A549 (cell line): ENCODE measurements around the gene AKNAD1. TPM values are rescaled to one million over a fixed set of nuclear protein-coding genes. Genes with fewer than 3 reads are reported as not detected.

Experiments
- ATAC-seq, 2 experiments: fragments of 200-7000 bp in 1 of 2; fragments of >200 bp in 1 of 2; cut with Nextera tagmentation in 1 of 2; cut with Tn5 transposase in 1 of 2; 3 replicates each; pipeline versions ENCODE4 v1.8.0 to v1.9.1; 2018 to 2020; ENCODE audit warnings: mild to moderate bottlenecking in 1 of 2, moderate library complexity in 1 of 2
- CTCF ChIA-PET: fragments of 300-600 bp; sonication (Branson Sonifier 250); formaldehyde crosslinking; extraction: SDS; loops from one replicate; lab custom pipeline; 2021; ENCODE audit warnings: antibody characterized with exemption, inconsistent platforms; lab: Yijun Ruan, JAX
- POLR2A ChIA-PET: fragments of 350-600 bp; formaldehyde crosslinking; extraction: SDS; loops from one replicate; lab custom pipeline; 2021; ENCODE audit warnings: antibody characterized with exemption, inconsistent platforms; lab: Yijun Ruan, JAX
- DNase-seq, 2 experiments: peaks; one replicate each; pipeline versions ENCODE4 v3.0.0 to v3.0.0-alpha.2; 2011 to 2016; ENCODE audit warnings: low read depth in 1 of 2, low spot score in 1 of 2
- FAIRE-seq: peaks from 2 replicates; lab custom pipeline; 2011; peaks lifted over from hg19 to GRCh38; lab: Jason Lieb, UNC
- H3K27ac ChIP-seq, 2 experiments: fragments of >200 bp; sonication (Bioruptor Twin); formaldehyde crosslinking; 3 replicates each; pipeline ENCODE4 v1.5.1; 2016 to 2017
- H3K4me1 ChIP-seq: fragments of >200 bp; sonication (Bioruptor Twin); formaldehyde crosslinking; 3 replicates; pipeline ENCODE4 v1.6.1; 2016
- H3K4me2 ChIP-seq: fragments of >200 bp; sonication (Bioruptor Twin); formaldehyde crosslinking; 3 replicates; pipeline ENCODE4 v1.6.1; 2016
- H3K4me3 ChIP-seq: fragments of >200 bp; sonication (Bioruptor Twin); formaldehyde crosslinking; 3 replicates; pipeline ENCODE4 v1.5.1; 2016
- H3K9me3 ChIP-seq: fragments of >200 bp; sonication (Bioruptor Twin); formaldehyde crosslinking; 3 replicates; pipeline ENCODE4 v1.6.1; 2016
- BCL3 ChIP-seq: fragments of >200 bp; sonication (Bioruptor Twin); formaldehyde crosslinking; IDR thresholded peaks from 3 replicates; pipeline ENCODE4 v1.6.1; 2016
- BHLHE40 ChIP-seq: IDR thresholded peaks from 2 replicates; pipeline ENCODE4 v1.6.1; 2012; ENCODE audit warnings: low read depth, low read length, inconsistent platforms
- EP300 ChIP-seq, 2 experiments: fragments of >200 bp; sonication (Bioruptor Twin); formaldehyde crosslinking; IDR thresholded peaks; 2 replicates in 1 of 2; 3 replicates in 1 of 2; pipeline ENCODE4 v1.6.1; 2016 to 2017
- FOSL2 ChIP-seq, 2 experiments: fragments of 450-650 bp in 1 of 2; fragments of >200 bp in 1 of 2; sonication (Bioruptor Twin) in 1 of 2; formaldehyde crosslinking; IDR thresholded peaks; 2 replicates each; pipeline versions ENCODE4 v1.5.0 to v1.6.1; 2016 to 2020; ENCODE audit warnings: mild to moderate bottlenecking in 1 of 2, moderate library complexity in 1 of 2
- HOXB13 ChIP-seq: fragments of 250-450 bp; sonication (Bioruptor Pico); IDR thresholded peaks from 2 replicates; pipeline ENCODE4 v1.5.0; 2020; ENCODE audit warnings: low read depth, mild to moderate bottlenecking, moderate library complexity
- JUN ChIP-seq, 2 experiments: fragments of >200 bp; sonication (Bioruptor Twin); formaldehyde crosslinking; IDR thresholded peaks; 2 replicates in 1 of 2; 3 replicates in 1 of 2; pipeline ENCODE4 v1.6.1; 2016 to 2017
- KDM1A ChIP-seq: fragments of 200-600 bp; sonication (generic); IDR thresholded peaks from 2 replicates; pipeline ENCODE4 v1.6.1; 2016; ENCODE audit warnings: low read depth, mild to moderate bottlenecking
- NR3C1 ChIP-seq: fragments of >200 bp; sonication (Bioruptor Twin); formaldehyde crosslinking; IDR thresholded peaks from 3 replicates; pipeline ENCODE4 v1.6.1; 2017
- PBX3 ChIP-seq: IDR thresholded peaks from 2 replicates; pipeline ENCODE4 v1.6.1; 2012
- PHF8 ChIP-seq: fragments of 200-600 bp; sonication (generic); IDR thresholded peaks from 2 replicates; pipeline ENCODE4 v1.6.1; 2016; ENCODE audit warnings: low read depth, mild to moderate bottlenecking, antibody characterized with exemption, moderate library complexity, borderline replicate concordance
- RAD21 ChIP-seq, 2 experiments: fragments of >200 bp in 1 of 2; sonication (Bioruptor Twin) in 1 of 2; formaldehyde crosslinking in 1 of 2; IDR thresholded peaks in 1 of 2; conservative IDR thresholded peaks in 1 of 2; 2 replicates in 1 of 2; 3 replicates in 1 of 2; pipeline ENCODE4 v1.6.1; 2012 to 2018; ENCODE audit warnings: inconsistent platforms in 1 of 2
- REST ChIP-seq: fragments of 200-600 bp; sonication (generic); IDR thresholded peaks from 2 replicates; pipeline ENCODE4 v1.6.1; 2016; ENCODE audit warnings: antibody characterized with exemption, mild to moderate bottlenecking, moderate library complexity
- USF2 ChIP-seq: fragments of 450-650 bp; IDR thresholded peaks from 2 replicates; pipeline ENCODE4 v1.6.1; 2014; ENCODE audit warnings: antibody characterized with exemption
- WGBS: methylation state at CpG from one replicate; pipeline ENCODE4 v1.1.6; 2017; ENCODE audit errors: missing lambda C conversion rate; 5-methylcytosine and 5-hydroxymethylcytosine counted together
- polyA plus RNA-seq, 4 experiments: library from polyadenylated mRNA; depleted of rRNA in 3 of 4; stranded (reverse); fragments of >200 nt; fragmentation: RNase III in 1 of 4; extraction: RNeasy Plus Mini Kit Qiagen cat#74134 plus additional on column Dnase treatment in 1 of 4; gene quantifications; 2 replicates in 3 of 4; 3 replicates in 1 of 4; pipeline ENCODE4 v1.2.3, GENCODE V29; 2011 to 2017

The AKNAD1 gene
- polyA plus RNA-seq, 2 of the 4 experiments (the other 2 are of a cell fraction): 0.56 to 1.3 TPM

- no peak overlapping the region for H3K4me2 ChIP-seq
- no peak for ATAC-seq
- H3K4me1 ChIP-seq: peaks cover 16% of the 10 kb centered on the region; the same call in 2 of the 3 replicates
- H3K9me3 ChIP-seq: no peaks in the 10 kb centered on the region
- no peak for TF ChIP-seq KDM1A
- TF ChIP-seq EP300 (IDR thresholded peaks at IDR 0.05): no peak
- no peak overlapping the region for H3K27ac ChIP-seq
- no peak overlapping the region for H3K4me3 ChIP-seq
- CTCF ChIA-PET: interaction anchor here (0.6 to 1.1 kb wide), 2 partner anchors 71 to 172 kb away, joined by 3 read pairs; no protein-coding TSS in a partner anchor
- no peak for FAIRE-seq
- POLR2A ChIA-PET: no interaction called here
- DNase-seq: no peak
Observed at GRCh38 chr1:108817811-108818210, 39.1 kb downstream of the AKNAD1 start.

GRCh38 chr1:108817016-108817415 lies 39.9 kb downstream of the AKNAD1 start:
- Histone ChIP-seq H3K4me2 (peak overlapping the region; percentile 52; the same call in 2 of the 3 replicates), H3K4me1 (peaks cover 16% of the 10 kb centered on the region; the same call in 2 of the 3 replicates), H3K4me3 (no peak overlapping the region), H3K9me3 (no peaks in the 10 kb centered on the region), H3K27ac (peak overlapping the region; percentile 26 to 53; a peak in 2 of 6 replicates)
- no peak for FAIRE-seq
- no peak for TF ChIP-seq RAD21 (conservative IDR thresholded peaks at IDR 0.05 in 1 of 2, IDR thresholded peaks at IDR 0.05 in 1 of 2)
- no peak for TF ChIP-seq BHLHE40
- TF ChIP-seq NR3C1: no peak
- TF ChIP-seq PHF8: no peak
- TF ChIP-seq REST: no peak
- no peak for TF ChIP-seq HOXB13 (CRISPR knock-in tag)
- ATAC-seq: peak; percentile 43; a peak in 4 of 6 replicates
- ChIA-PET CTCF (interaction anchor here (0.6 to 1.7 kb wide), 5 partner anchors 9 to 131 kb away, joined by 3 to 12 read pairs (median 3); no protein-coding TSS in a partner anchor), POLR2A (interaction anchor here (0.7 kb wide), 1 partner anchor 30 kb away, joined by 5 read pairs; no protein-coding TSS in a partner anchor)
- 92% methylated on average over 8 of the region's 8 CpGs for WGBS
- no peak for DNase-seq

GRCh38 chr1:108816049-108816893 lies 40.6 kb downstream of the AKNAD1 start:
- POLR2A ChIA-PET: interaction anchor here (0.6 to 0.7 kb wide), 2 partner anchors 30 to 124 kb away, joined by 3 to 5 read pairs; no protein-coding TSS in a partner anchor
- peak overlapping the region; percentile 26 to 53; a peak in 2 of 6 replicates for H3K27ac ChIP-seq
- H3K4me3 ChIP-seq: no peak overlapping the region
- no peak for FAIRE-seq
- H3K9me3 ChIP-seq: no peaks in the 10 kb centered on the region
- 45% methylated on average over 12 of the region's 12 CpGs for WGBS
- peak; percentile 47; the same call in 1 of the 2 replicates for TF ChIP-seq BHLHE40
- TF ChIP-seq PBX3: no peak
- no peak for TF ChIP-seq JUN (IDR thresholded peaks at IDR 0.05)
- TF ChIP-seq USF2: peak; percentile 85
- TF ChIP-seq BCL3: no peak
- no peak for TF ChIP-seq FOSL2 (IDR thresholded peaks at IDR 0.05)
- TF ChIP-seq FOSL2 (CRISPR knock-in tag; IDR thresholded peaks at IDR 0.05): peak; percentile 66
- TF ChIP-seq, all 56 proteins: peak for 3
- peak; percentile 84 to 87; a peak in 5 of 6 replicates for ATAC-seq
- peak overlapping the region; percentile 52 for H3K4me2 ChIP-seq
- peak in 1 of 2 experiments; percentile 44 for DNase-seq
- CTCF ChIA-PET: interaction anchor here (0.6 to 1.7 kb wide), 3 partner anchors 10 to 131 kb away, joined by 3 to 12 read pairs (median 3); no protein-coding TSS in a partner anchor
- peaks cover 16% of the 10 kb centered on the region; the same call in 2 of the 3 replicates for H3K4me1 ChIP-seq
